Endothelial cell of umbilical vein (primary cell): ENCODE data around the gene PGA3. TPM values are rescaled to one million over a fixed set of nuclear protein-coding genes. Genes with fewer than 3 reads are reported as not detected.

ENCODE experiments used
- BruUV-seq: library from RNA; stranded (reverse); fragments of 400-500 nt; replicated peaks from 2 replicates; lab custom pipeline; 2021; lab: Mats Ljungman, UMichigan
- CTCF ChIA-PET: fragments of 300-600, 350-600 bp; sonication (Branson Sonifier 250); formaldehyde crosslinking; loops from one replicate; lab custom pipeline; 2021; ENCODE audit warnings: antibody characterized with exemption, inconsistent platforms; lab: Charles Lee
- POLR2A ChIA-PET: fragments of 300-600, 350-600 bp; sonication (Branson Sonifier 250); formaldehyde crosslinking; loops from one replicate; lab custom pipeline; 2021; ENCODE audit warnings: antibody characterized with exemption, inconsistent platforms; lab: Charles Lee
- DNase-seq: peaks from one replicate; pipeline ENCODE4 v3.0.0-alpha.2; 2011; ENCODE audit warnings: low read depth, low spot score
- FAIRE-seq: peaks from 2 replicates; lab custom pipeline; 2011; peaks lifted over from hg19 to GRCh38; lab: Jason Lieb, UNC
- H2AFZ ChIP-seq: 2 replicates; pipeline ENCODE4 v1.6.0; 2012; ENCODE audit warnings: low read depth, low read length, control low read depth, inconsistent platforms
- H3K27ac ChIP-seq: 2 replicates; pipeline ENCODE4 v1.5.1; 2011; ENCODE audit warnings: low read depth, mild to moderate bottlenecking, control low read depth, low read length, moderate library complexity; ENCODE audit not compliant: insufficient read depth
- H3K27me3 ChIP-seq, 2 experiments: 2 replicates each; pipeline versions ENCODE4 v1.6.0 to v1.6.1; 2011; ENCODE audit warnings: low read length in 2 of 2, mixed read lengths in 1 of 2; ENCODE audit not compliant: control insufficient read depth in 2 of 2, insufficient read depth in 2 of 2
- H3K36me3 ChIP-seq, 2 experiments: 2 replicates in 1 of 2; 3 replicates in 1 of 2; pipeline ENCODE4 v1.5.1; 2011; ENCODE audit warnings: low read length in 2 of 2, mild to moderate bottlenecking in 1 of 2, moderate library complexity in 1 of 2; ENCODE audit not compliant: control insufficient read depth in 2 of 2, insufficient read depth in 2 of 2; ENCODE audit errors: extremely low read depth in 1 of 2
- H3K4me1 ChIP-seq: 3 replicates; pipeline ENCODE4 v1.5.1; 2011; ENCODE audit warnings: mild to moderate bottlenecking, low read length; ENCODE audit not compliant: control insufficient read depth, insufficient read depth; ENCODE audit errors: extremely low read depth
- H3K4me2 ChIP-seq: 2 replicates; pipeline ENCODE4 v1.6.1; 2011; ENCODE audit warnings: low read length, control low read depth, mixed read lengths; ENCODE audit not compliant: insufficient read depth
- H3K4me3 ChIP-seq, 3 experiments: fragments of 200-600 bp in 1 of 3; sonication (generic), shearing (Covaris generic) in 1 of 3; replicated peaks in 1 of 3; 2 replicates each; pipeline ENCODE4 v1.5.1; 2011 to 2016; ENCODE audit warnings: control low read depth in 3 of 3, low read length in 3 of 3, mild to moderate bottlenecking in 2 of 3, inconsistent platforms in 1 of 3, low read depth in 1 of 3, moderate library complexity in 1 of 3; ENCODE audit not compliant: insufficient read depth in 1 of 3
- H3K79me2 ChIP-seq: 2 replicates; pipeline ENCODE4 v1.6.0; 2012; ENCODE audit warnings: low read length, inconsistent platforms; ENCODE audit not compliant: control insufficient read depth, insufficient read depth
- H3K9ac ChIP-seq: replicated peaks from 2 replicates; pipeline ENCODE3; 2011; ENCODE audit warnings: low read length, control low read depth; ENCODE audit not compliant: insufficient read depth; ENCODE audit errors: extremely low read depth
- H3K9me1 ChIP-seq: replicated peaks from 3 replicates; pipeline ENCODE4 v1.6.0; 2011; ENCODE audit warnings: mild to moderate bottlenecking, low read length; ENCODE audit not compliant: control insufficient read depth, insufficient read depth; ENCODE audit errors: extremely low read depth
- H3K9me3 ChIP-seq: replicated peaks from 2 replicates; pipeline ENCODE4 v1.5.1; 2012; ENCODE audit warnings: low read length, inconsistent platforms; ENCODE audit not compliant: control insufficient read depth, insufficient read depth
- H4K20me1 ChIP-seq: replicated peaks from 2 replicates; pipeline ENCODE3; 2011; ENCODE audit warnings: mild to moderate bottlenecking, low read length; ENCODE audit not compliant: control insufficient read depth, insufficient read depth; ENCODE audit errors: extremely low read depth
- EZH2 ChIP-seq: IDR thresholded peaks from 2 replicates; pipeline ENCODE4 v1.6.1; 2012; ENCODE audit warnings: borderline replicate concordance, low read depth, mild to moderate bottlenecking, moderate library complexity, low read length, inconsistent platforms; ENCODE audit not compliant: severe bottlenecking
- FOS ChIP-seq: IDR thresholded peaks from 2 replicates; pipeline ENCODE4 v1.6.1; 2011; ENCODE audit warnings: mild to moderate bottlenecking, low read length, moderate library complexity, borderline replicate concordance; ENCODE audit not compliant: insufficient read depth
- GATA2 ChIP-seq: IDR thresholded peaks from 2 replicates; pipeline ENCODE4 v1.7.0; 2011; ENCODE audit warnings: low read depth, mild to moderate bottlenecking, moderate library complexity, mixed read lengths, low read length; ENCODE audit not compliant: insufficient read length, insufficient read depth
- JUN ChIP-seq: IDR thresholded peaks from 2 replicates; pipeline ENCODE4 v1.6.1; 2011; ENCODE audit warnings: borderline replicate concordance, low read depth; ENCODE audit not compliant: insufficient read length, insufficient read depth
- MYC ChIP-seq: IDR thresholded peaks from one replicate; pipeline ENCODE4 v1.6.1; 2011; ENCODE audit warnings: mild to moderate bottlenecking, low read depth, low read length
- POLR2A ChIP-seq: IDR thresholded peaks from 2 replicates; pipeline ENCODE4 v1.6.1; 2012; ENCODE audit warnings: low read depth, mild to moderate bottlenecking, control low read depth, low read length
- POLR2AphosphoS5 ChIP-seq: IDR thresholded peaks from 2 replicates; pipeline ENCODE4 v1.6.1; 2012; ENCODE audit warnings: low read depth, mild to moderate bottlenecking, control low read depth, low read length, moderate library complexity; ENCODE audit not compliant: insufficient read depth
- dilution Hi-C: fragments of 300-500 bp; cut with MboI; formaldehyde crosslinking; loops from one replicate; pipeline ENCODE4 v1.15.0; 2019; ENCODE audit warnings: low sequenced_read_pairs; ENCODE audit not compliant: extremely low pct_ligation_motif_present
- intact Hi-C: fragments of 100-400 bp; cut with micrococcal nuclease; formaldehyde crosslinking; loops from one replicate; pipeline ENCODE4 v1.10.0; 2022
- polyA plus RNA-seq, 4 experiments: library from polyadenylated mRNA; depleted of rRNA in 3 of 4; stranded (reverse) in 3 of 4; unstranded in 1 of 4; fragments of >200 nt; gene quantifications; 2 replicates each; pipeline versions ENCODE4 v1.2.1 to v1.2.3, GENCODE V29; 2011 to 2012; ENCODE audit warnings: missing spikeins in 1 of 4
- total RNA-seq: library from RNA; stranded (reverse); gene quantifications from 2 replicates; pipeline ENCODE4 v1.2.3, GENCODE V29; 2021
- TF ChIP-seq, protein P1 (sequence below), 2 donors: IDR thresholded peaks; 1 replicate in 1 of 2; 2 replicates in 1 of 2; pipeline ENCODE4 v1.5.1; 2011; ENCODE audit warnings: low read length in 2 of 2, mild to moderate bottlenecking in 2 of 2, moderate library complexity in 2 of 2, control low read depth in 1 of 2, inconsistent platforms in 1 of 2, low read depth in 1 of 2; ENCODE audit not compliant: insufficient read depth in 1 of 2; ENCODE audit errors: extremely low read depth in 1 of 2
- TF ChIP-seq, protein P2 (sequence below): IDR thresholded peaks from 2 replicates; pipeline ENCODE4 v1.6.1; 2011; ENCODE audit not compliant: insufficient read depth, insufficient read length

The PGA3 gene
- total and polyA plus RNA-seq, 2 donors (not counting 3 experiments of a cell fraction or from before 2014, with no cell fraction given) = not detected

DNA sequence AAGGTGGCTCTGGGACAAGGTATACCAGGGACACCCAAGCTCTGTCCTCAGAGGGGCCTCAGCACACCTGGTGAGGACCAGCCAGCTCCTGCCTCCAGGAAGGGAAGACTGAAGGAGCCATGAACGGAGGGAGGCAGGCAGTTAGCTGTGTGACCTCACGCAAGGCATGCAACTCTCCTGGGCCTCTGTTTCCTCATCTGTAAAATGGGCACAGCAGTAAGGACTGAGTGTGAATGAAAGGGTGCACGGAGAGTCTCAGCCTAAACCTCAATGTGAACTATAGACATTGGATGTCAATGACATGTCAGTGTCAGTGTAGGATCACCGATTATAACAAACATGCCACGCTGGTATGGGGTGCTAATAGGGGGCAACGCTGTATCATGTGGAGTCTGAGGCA, 56.0 kb downstream of the PGA3 start:
- no peak for TF ChIP-seq GATA2
- TF ChIP-seq, protein P1, sequence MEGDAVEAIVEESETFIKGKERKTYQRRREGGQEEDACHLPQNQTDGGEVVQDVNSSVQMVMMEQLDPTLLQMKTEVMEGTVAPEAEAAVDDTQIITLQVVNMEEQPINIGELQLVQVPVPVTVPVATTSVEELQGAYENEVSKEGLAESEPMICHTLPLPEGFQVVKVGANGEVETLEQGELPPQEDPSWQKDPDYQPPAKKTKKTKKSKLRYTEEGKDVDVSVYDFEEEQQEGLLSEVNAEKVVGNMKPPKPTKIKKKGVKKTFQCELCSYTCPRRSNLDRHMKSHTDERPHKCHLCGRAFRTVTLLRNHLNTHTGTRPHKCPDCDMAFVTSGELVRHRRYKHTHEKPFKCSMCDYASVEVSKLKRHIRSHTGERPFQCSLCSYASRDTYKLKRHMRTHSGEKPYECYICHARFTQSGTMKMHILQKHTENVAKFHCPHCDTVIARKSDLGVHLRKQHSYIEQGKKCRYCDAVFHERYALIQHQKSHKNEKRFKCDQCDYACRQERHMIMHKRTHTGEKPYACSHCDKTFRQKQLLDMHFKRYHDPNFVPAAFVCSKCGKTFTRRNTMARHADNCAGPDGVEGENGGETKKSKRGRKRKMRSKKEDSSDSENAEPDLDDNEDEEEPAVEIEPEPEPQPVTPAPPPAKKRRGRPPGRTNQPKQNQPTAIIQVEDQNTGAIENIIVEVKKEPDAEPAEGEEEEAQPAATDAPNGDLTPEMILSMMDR (IDR thresholded peaks at IDR 0.05; ENCODE audit: extremely low read depth in 1 of 2, insufficient read depth in 1 of 2, low read depth in 1 of 2, low read length in 2 of 2) = no peak
- no peak for TF ChIP-seq MYC
- TF ChIP-seq POLR2AphosphoS5 = no peak
- no peak for TF ChIP-seq FOS
- no peak for TF ChIP-seq EZH2
- TF ChIP-seq JUN = no peak
- TF ChIP-seq, protein P2, sequence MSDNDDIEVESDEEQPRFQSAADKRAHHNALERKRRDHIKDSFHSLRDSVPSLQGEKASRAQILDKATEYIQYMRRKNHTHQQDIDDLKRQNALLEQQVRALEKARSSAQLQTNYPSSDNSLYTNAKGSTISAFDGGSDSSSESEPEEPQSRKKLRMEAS = no peak
- no peak for TF ChIP-seq POLR2A
- intact Hi-C loops = loop anchor here (10.0 kb wide), 1 partner anchor 75 kb away; the partner anchor contains the start of genes DDB1 and TKFC
- no peak for FAIRE-seq
- ChIA-PET CTCF (interaction anchor here (0.9 to 1.4 kb wide), 3 partner anchors 19 to 126 kb away, joined by 3 to 4 read pairs (median 4); partner anchors contain the start of gene VWCE), POLR2A (no interaction called here)
- Histone ChIP-seq H3K27me3 (no peaks in the 10 kb centered on the region), H3K9me3 (no peaks in the 10 kb centered on the region), H3K4me1 (no peaks in the 10 kb centered on the region), H3K79me2 (no peaks in the 10 kb centered on the region), H4K20me1 (no peaks in the 10 kb centered on the region), H3K27ac (no peak overlapping the region), H3K4me3 (no peak overlapping the region), H2AFZ (no peak overlapping the region), H3K4me2 (no peak overlapping the region), H3K36me3 (no peaks in the 10 kb centered on the region), H3K9me1 (no peaks in the 10 kb centered on the region), H3K9ac (no peak overlapping the region)
- DNase-seq = no peak
- no TSS peak for BruUV-seq
- dilution Hi-C loops = no loop called here

Other genes starting within 250 kb of the PGA3 start
- not detected in 2 replicates for gene CD6, start 231.8 kb upstream of the PGA3 start, total RNA-seq
- gene CD6, start 231.8 kb upstream of the PGA3 start, polyA plus RNA-seq = not detected in 2 replicates
- not detected in 2 replicates for gene CD5, start 101.0 kb upstream of the PGA3 start, total RNA-seq
- not detected in 2 replicates for gene CD5, start 101.0 kb upstream of the PGA3 start, polyA plus RNA-seq
- 23.4 and 24.2 TPM in 2 replicates for gene VPS37C, start 42.1 kb upstream of the PGA3 start, total RNA-seq
- 17.7 TPM in 2 replicates for gene VPS37C, start 42.1 kb upstream of the PGA3 start, polyA plus RNA-seq
- gene PGA4, start 18.8 kb downstream of the PGA3 start, total RNA-seq = not detected in 2 replicates
- gene PGA4, start 18.8 kb downstream of the PGA3 start, polyA plus RNA-seq = 0.15 TPM in 1 of 2 replicates, not detected in the other
- gene PGA5, start 37.7 kb downstream of the PGA3 start, total RNA-seq = not detected in 2 replicates
- not detected in 2 replicates for gene PGA5, start 37.7 kb downstream of the PGA3 start, polyA plus RNA-seq
- gene VWCE, start 91.8 kb downstream of the PGA3 start, total RNA-seq = 14.4 and 14.8 TPM in 2 replicates
- gene VWCE, start 91.8 kb downstream of the PGA3 start, polyA plus RNA-seq = 6.5 and 7.8 TPM in 2 replicates
- 229 TPM in 2 replicates for gene DDB1, start 129.6 kb downstream of the PGA3 start, total RNA-seq
- 196 and 230 TPM in 2 replicates for gene DDB1, start 129.6 kb downstream of the PGA3 start, polyA plus RNA-seq
- 28.6 and 30.8 TPM in 2 replicates for gene TKFC, start 129.7 kb downstream of the PGA3 start, total RNA-seq
- 31.7 and 34.0 TPM in 2 replicates for gene TKFC, start 129.7 kb downstream of the PGA3 start, polyA plus RNA-seq
- 41.6 and 44.0 TPM in 2 replicates for gene CYB561A3, start 158.4 kb downstream of the PGA3 start, total RNA-seq
- 102 and 103 TPM in 2 replicates for gene CYB561A3, start 158.4 kb downstream of the PGA3 start, polyA plus RNA-seq
- gene TMEM138, start 158.9 kb downstream of the PGA3 start, total RNA-seq = 37.9 and 43.6 TPM in 2 replicates
- gene TMEM138, start 158.9 kb downstream of the PGA3 start, polyA plus RNA-seq = 60.0 and 85.1 TPM in 2 replicates
- 9.8 and 10.6 TPM in 2 replicates for gene TMEM216, start 189.1 kb downstream of the PGA3 start, total RNA-seq
- 38.8 and 39.8 TPM in 2 replicates for gene TMEM216, start 189.1 kb downstream of the PGA3 start, polyA plus RNA-seq
- gene CPSF7, start 226.5 kb downstream of the PGA3 start, total RNA-seq = 77.0 and 78.2 TPM in 2 replicates
- 87.5 and 88.4 TPM in 2 replicates for gene CPSF7, start 226.5 kb downstream of the PGA3 start, polyA plus RNA-seq
- gene SDHAF2, start 226.6 kb downstream of the PGA3 start, total RNA-seq = 40.3 and 44.5 TPM in 2 replicates
- 128 and 137 TPM in 2 replicates for gene SDHAF2, start 226.6 kb downstream of the PGA3 start, polyA plus RNA-seq